Keratinocyte (primary cell): ENCODE results near the gene CACNA2D2.

Source experiments
- EZH2 ChIP-seq: IDR thresholded peaks from one replicate; pipeline ENCODE4 v1.6.1; 2012; ENCODE audit warnings: inconsistent platforms, mild to moderate bottlenecking, low read length, moderate library complexity
- TF ChIP-seq, protein P1 (sequence below), 3 experiments: IDR thresholded peaks in 1 of 3; conservative IDR thresholded peaks in 1 of 3; optimal IDR thresholded peaks in 1 of 3; 2 replicates in 2 of 3; 3 replicates in 1 of 3; pipeline versions ENCODE3 to v1.5.1; 2011; ENCODE audit warnings: low read length in 3 of 3, mild to moderate bottlenecking in 3 of 3, moderate library complexity in 2 of 3, control low read depth in 1 of 3, inconsistent platforms in 1 of 3; ENCODE audit not compliant: insufficient read depth in 2 of 3; ENCODE audit errors: extremely low read depth in 1 of 3

DNA sequence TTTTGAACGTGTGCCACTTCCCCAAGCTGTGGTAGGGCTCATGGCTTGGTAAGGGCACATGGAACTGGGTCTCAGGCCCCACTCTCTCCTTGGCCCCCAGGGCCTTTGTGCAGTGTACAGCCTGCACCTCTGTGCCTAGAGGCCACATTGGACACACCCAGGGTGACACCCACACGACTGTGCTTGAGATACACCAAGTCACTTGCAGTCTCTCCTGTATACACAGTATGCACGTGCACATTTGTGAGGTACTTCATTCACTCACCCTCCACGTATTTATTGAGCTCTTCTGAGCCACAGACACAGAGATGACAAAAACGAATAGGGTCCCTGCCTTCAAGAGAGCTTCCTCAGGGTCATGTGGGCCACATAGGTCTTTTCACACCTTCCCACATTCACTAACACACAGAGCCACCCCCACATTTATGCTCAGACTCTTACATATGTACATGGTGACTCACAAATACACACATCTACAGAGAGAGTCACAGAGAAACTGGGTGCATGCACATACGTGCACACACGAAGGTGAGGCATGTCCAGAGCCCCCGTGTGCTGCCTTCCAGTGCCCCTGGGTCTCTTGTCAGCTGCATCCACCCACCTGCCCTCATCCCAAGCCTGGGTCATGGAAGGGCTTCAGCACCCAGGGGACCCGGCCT lies 134.3 kb downstream of the CACNA2D2 start:
- TF ChIP-seq EZH2, result no peak
- TF ChIP-seq, protein P1, sequence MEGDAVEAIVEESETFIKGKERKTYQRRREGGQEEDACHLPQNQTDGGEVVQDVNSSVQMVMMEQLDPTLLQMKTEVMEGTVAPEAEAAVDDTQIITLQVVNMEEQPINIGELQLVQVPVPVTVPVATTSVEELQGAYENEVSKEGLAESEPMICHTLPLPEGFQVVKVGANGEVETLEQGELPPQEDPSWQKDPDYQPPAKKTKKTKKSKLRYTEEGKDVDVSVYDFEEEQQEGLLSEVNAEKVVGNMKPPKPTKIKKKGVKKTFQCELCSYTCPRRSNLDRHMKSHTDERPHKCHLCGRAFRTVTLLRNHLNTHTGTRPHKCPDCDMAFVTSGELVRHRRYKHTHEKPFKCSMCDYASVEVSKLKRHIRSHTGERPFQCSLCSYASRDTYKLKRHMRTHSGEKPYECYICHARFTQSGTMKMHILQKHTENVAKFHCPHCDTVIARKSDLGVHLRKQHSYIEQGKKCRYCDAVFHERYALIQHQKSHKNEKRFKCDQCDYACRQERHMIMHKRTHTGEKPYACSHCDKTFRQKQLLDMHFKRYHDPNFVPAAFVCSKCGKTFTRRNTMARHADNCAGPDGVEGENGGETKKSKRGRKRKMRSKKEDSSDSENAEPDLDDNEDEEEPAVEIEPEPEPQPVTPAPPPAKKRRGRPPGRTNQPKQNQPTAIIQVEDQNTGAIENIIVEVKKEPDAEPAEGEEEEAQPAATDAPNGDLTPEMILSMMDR (optimal IDR thresholded peaks at IDR 0.05 in 1 of 3, IDR thresholded peaks at IDR 0.05 in 1 of 3, conservative IDR thresholded peaks at IDR 0.05 in 1 of 3; ENCODE audit: extremely low read depth in 1 of 3, insufficient read depth in 2 of 3, low read length in 3 of 3), result no peak
